Activated CD8-positive, alpha-beta memory T cell treated with anti-CD3 and anti-CD28 coated beads for 1 hour (primary cell): ENCODE data around the gene NUP214.
A peak's percentile ranks its signal among the peaks of the same experiment; 100 is the strongest.

Source experiments
- DNase-seq, 2 donors: peaks; one replicate each; pipeline ENCODE4 v3.0.0-alpha.2; 2020; ENCODE audit warnings: low read depth in 1 of 2; ENCODE audit errors: extremely low read depth in 1 of 2

Gene NUP214

DNA sequence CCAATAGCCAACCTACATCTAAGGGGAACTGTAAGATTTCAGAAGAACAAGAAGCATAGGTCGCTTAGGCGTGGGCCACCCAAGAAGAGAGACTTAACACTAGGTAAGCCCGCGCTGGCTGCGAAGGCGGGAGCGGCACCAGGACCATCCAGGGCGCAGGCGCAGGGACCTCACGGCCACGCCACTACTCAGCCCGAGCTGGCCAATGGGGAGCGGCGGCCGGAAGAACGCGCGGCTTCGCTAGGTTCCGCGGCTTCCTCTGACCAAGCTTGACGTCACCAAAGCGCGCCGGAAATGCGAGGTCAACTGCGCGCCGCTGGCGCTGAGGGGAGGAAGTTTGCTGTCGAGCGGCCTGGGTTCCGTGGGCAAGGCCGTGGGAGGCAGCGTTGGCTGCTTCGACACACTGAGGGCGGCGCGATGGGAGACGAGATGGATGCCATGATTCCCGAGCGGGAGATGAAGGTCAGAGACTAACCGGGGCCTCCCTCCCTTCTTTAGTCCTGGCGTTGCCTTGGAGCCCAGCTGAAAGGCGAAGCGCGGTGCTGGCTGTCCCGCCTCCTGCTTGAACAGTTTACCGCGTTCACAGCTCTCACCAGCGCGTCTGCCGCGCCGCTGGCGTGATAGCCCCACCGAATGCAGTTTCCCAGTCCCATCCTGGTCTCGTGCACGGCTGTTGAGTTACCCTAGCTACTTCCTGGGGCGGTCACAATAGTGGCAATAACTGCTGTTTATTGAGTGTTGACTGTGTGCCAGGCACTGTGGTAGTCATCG is at the start of gene NUP214:
TSS of gene NUP214 (plus strand) at position 299 of the 771 bp plus-strand sequence. CDS start at position 418, 119 bp downstream.
- peak; percentile 98 to 100 for DNase-seq

GRCh38 chr9:131076347-131077195 is 48.8 kb upstream of the NUP214 start:
- DNase-seq, result no peak

GRCh38 chr9:131078427-131079366 is 46.7 kb upstream of the NUP214 start:
- DNase-seq, result no peak

- DNase-seq, result no peak
Observed at GRCh38 chr9:131080589-131080988, 44.8 kb upstream of the NUP214 start.

GRCh38 chr9:131081868-131082267 is 43.5 kb upstream of the NUP214 start:
- DNase-seq, result no peak

- no peak for DNase-seq
Observed at GRCh38 chr9:131082774-131083512, 42.4 kb upstream of the NUP214 start.

DNA sequence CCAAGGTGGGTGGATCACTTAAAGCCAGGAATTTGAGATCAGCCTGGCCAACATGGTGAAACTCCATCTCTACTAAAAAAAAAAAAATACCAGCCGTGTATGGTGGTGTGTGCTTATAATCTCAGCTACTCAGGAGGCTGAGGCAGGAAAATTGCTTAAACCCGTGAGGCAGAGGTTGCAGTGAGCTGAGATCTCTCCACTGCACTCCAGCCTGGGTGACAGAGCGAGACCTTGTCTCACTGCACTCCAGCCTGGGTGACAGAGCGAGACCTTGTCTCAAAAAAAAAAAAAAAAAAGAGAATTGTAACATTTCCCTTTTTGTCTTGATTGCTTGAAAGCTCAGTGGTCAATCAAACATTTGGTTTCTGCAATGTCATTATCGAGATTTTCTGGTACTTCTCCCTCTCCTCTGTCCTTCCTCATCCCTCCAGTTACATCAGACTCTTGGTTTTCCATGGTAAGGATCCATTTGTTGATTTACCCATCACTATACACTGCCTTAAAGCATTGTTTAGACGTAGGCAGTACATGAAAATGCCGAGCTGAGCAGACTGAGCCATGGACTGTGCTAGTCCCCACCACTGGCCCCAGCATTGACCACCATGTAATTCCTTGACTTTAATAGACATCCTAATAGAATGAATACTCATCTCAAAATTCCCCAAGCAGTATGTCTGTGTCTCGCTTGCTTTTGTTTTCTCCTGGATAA is 40.6 kb upstream of the NUP214 start:
- no peak for DNase-seq

DNA sequence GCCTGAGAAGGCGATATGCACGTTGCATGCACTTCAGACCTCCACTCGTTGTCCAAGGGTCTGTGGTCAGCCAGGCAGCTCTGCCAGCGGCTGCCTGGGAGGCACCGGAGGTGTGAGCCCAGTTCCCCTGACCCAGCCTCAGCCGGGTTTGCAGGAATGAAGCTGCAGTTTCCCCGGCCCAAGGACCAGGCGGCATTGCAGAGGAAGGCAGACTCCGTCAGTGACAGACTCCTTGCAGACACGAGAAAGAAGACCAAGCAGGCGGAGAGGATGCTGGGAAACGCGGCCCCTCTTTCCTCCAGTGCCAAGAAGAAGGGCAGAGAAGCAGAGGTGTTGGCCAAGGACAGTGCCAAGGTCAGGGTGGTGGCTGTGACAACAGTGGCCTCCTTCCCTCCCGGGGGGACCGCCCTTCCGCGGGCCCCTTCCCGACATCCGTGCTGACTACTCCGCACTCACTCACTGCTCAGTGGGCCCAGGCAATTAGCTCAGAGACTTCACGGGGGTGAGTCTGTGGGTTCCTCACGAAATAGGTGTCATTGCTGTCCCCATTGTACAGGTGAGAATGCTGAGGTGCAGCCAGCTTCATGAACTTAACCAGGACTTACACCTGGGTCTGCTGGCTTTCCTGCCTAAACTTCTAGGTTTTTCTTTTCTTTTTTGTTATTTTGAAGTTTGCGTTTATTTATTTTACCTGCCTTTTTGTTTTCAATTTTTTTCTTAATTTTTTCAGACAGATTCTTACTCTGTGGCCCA is 39.8 kb upstream of the NUP214 start:
- no peak for DNase-seq

- DNase-seq, result no peak
Observed at GRCh38 chr9:131087354-131087893, 38.0 kb upstream of the NUP214 start.

DNA sequence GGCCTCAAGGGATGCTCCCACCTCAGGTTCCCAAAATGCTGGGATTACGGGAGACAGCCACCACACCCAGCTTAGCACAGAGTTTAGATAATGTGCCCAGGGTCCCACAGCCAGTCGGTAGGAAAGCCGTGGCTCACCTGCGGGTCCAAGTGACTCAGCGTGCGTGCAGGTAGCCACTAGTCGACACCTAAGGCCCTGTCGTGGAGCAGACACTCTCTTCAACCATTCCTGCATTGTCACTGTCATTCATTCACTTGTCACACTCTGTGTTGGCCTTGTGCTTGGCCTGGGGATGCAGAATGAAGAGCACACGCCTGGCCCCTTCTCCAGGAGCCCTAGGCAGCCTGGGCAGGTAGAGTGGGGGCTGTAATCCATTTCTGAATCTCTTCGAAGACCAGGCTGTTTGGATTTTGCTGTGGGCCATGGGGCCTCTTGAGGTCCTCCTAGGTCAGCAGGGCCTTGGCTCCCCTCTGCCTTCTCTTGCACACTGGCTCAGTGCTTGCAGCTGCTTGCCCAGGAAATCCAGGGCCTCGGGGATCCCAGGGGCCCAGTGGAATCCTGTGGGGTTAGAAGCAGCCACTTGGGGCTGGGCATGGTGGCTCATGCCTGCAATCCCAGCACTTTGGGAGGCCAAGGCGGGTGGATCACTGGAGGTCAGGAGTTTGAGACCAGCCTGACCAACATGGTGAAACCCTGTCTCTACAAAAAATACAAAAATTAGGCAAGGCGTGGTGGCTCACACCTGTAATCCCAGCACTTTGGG is 35.2 kb upstream of the NUP214 start:
- no peak for DNase-seq

DNA sequence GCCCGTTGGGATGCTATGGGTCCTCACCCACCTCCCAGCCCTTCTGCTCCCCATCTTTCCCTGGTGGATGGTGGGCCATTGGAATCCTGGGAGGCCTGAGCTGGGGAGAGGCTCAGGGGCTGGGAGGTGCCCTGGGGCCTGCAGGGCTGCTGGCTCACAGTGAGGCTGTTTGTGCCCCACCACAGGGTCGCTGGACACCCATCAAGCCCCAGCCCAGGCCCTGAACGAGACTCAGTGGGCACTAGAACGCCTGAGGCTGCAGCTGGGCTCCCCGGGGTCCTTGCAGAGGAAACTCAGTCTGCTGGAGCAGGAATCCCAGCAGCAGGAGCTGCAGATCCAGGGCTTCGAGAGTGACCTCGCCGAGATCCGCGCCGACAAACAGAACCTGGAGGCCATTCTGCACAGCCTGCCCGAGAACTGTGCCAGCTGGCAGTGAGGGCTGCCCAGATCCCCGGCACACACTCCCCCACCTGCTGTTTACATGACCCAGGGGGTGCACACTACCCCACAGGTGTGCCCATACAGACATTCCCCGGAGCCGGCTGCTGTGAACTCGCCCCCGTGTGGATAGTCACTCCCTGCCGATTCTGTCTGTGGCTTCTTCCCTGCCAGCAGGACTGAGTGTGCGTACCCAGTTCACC is 33.9 kb upstream of the NUP214 start:
- no peak for DNase-seq

GRCh38 chr9:131092030-131092429 is 33.4 kb upstream of the NUP214 start:
- DNase-seq, result no peak

GRCh38 chr9:131092548-131093440 is 32.6 kb upstream of the NUP214 start:
- DNase-seq, result no peak

- DNase-seq, result no peak
Observed at GRCh38 chr9:131094015-131094414, 31.4 kb upstream of the NUP214 start.

GRCh38 chr9:131094622-131095021 is 30.8 kb upstream of the NUP214 start:
- DNase-seq, result no peak

GRCh38 chr9:131095666-131096268 is 29.6 kb upstream of the NUP214 start:
- no peak for DNase-seq
